ENCODE measurements around the gene ARHGAP33.

DNA sequence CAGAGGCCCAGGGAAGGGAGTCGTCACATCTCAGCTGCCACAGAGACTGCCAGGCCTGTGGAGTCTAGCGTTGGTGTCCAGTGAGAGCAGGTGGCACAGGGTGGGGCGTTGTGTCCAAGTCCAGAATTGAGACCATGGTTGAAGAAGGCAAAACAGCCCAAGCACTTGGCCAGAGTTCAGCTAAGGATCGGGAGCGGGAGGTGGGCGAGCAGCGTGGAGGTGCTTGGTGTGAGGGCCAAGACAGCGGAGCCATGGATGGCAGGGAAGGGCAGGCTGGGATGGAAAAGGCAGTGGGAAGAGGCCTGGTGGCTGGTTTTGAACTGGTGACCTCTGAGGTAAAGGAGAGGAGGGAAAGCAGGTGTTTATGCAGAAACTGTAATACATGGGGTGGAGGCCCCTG, 41.1 kb upstream of the ARHGAP33 start:
- TF ChIP-seq, protein P1, sequence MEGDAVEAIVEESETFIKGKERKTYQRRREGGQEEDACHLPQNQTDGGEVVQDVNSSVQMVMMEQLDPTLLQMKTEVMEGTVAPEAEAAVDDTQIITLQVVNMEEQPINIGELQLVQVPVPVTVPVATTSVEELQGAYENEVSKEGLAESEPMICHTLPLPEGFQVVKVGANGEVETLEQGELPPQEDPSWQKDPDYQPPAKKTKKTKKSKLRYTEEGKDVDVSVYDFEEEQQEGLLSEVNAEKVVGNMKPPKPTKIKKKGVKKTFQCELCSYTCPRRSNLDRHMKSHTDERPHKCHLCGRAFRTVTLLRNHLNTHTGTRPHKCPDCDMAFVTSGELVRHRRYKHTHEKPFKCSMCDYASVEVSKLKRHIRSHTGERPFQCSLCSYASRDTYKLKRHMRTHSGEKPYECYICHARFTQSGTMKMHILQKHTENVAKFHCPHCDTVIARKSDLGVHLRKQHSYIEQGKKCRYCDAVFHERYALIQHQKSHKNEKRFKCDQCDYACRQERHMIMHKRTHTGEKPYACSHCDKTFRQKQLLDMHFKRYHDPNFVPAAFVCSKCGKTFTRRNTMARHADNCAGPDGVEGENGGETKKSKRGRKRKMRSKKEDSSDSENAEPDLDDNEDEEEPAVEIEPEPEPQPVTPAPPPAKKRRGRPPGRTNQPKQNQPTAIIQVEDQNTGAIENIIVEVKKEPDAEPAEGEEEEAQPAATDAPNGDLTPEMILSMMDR (IDR thresholded peaks at IDR 0.05), result no peak
- TF ChIP-seq POLR2AphosphoS5 (IDR thresholded peaks at IDR 0.05), result no peak
- no peak for TF ChIP-seq EP300 (IDR thresholded peaks at IDR 0.05)
